COLO668 (cell line): ENCODE measurements around the gene MAGED4.
"Not testable (repeated sequence)": the region's sequence is repeated elsewhere in the genome, so short reads cannot be mapped to it uniquely, and the experiment has no call there.

Experiments used
- DNase-seq: peaks from one replicate; lab custom pipeline; 2025; ENCODE audit not compliant: unreplicated experiment; lab: John Stamatoyannopoulos, UW

The MAGED4 gene

GRCh38 chrX:52184440-52185077, at the start of gene MAGED4:
MAGED4 (plus strand) TSS chrX:52184888; CDS start chrX:52185923, 1,035 bp downstream.
- not testable (repeated sequence) for DNase-seq

GRCh38 chrX:52138830-52139544, 45.7 kb upstream of the MAGED4 start:
- no peak for DNase-seq

- no peak for DNase-seq
Measured at GRCh38 chrX:52139545-52139895, 45.2 kb upstream of the MAGED4 start.

GRCh38 chrX:52140020-52140419, 44.7 kb upstream of the MAGED4 start:
- no peak for DNase-seq

- not testable (repeated sequence) for DNase-seq
Measured at GRCh38 chrX:52150667-52151066, 34.0 kb upstream of the MAGED4 start.

- DNase-seq = not testable (repeated sequence)
Measured at GRCh38 chrX:52160140-52160539, 24.5 kb upstream of the MAGED4 start.

- no peak for DNase-seq
Measured at GRCh38 chrX:52166840-52167239, 17.8 kb upstream of the MAGED4 start.

- DNase-seq = not testable (repeated sequence)
Measured at GRCh38 chrX:52171055-52171454, 13.6 kb upstream of the MAGED4 start.

- DNase-seq = not testable (repeated sequence)
Measured at GRCh38 chrX:52185078-52185453, 378 bp downstream of the MAGED4 start.

GRCh38 chrX:52211405-52211804, 26.7 kb downstream of the MAGED4 start:
- not testable (repeated sequence) for DNase-seq

GRCh38 chrX:52213276-52213675, 28.6 kb downstream of the MAGED4 start:
- no peak for DNase-seq

GRCh38 chrX:52216541-52216940, 31.9 kb downstream of the MAGED4 start:
- DNase-seq = no peak

- DNase-seq = no peak
Measured at GRCh38 chrX:52217494-52218160, 32.9 kb downstream of the MAGED4 start.

- DNase-seq = no peak
Measured at GRCh38 chrX:52220936-52221335, 36.2 kb downstream of the MAGED4 start.
